ENCODE data around the gene ACSF2.

The ACSF2 gene

GRCh38 chr17:50505591-50506130, 79.6 kb downstream of the ACSF2 start:
- DNase-seq, result peak; percentile 31 to 38

DNA sequence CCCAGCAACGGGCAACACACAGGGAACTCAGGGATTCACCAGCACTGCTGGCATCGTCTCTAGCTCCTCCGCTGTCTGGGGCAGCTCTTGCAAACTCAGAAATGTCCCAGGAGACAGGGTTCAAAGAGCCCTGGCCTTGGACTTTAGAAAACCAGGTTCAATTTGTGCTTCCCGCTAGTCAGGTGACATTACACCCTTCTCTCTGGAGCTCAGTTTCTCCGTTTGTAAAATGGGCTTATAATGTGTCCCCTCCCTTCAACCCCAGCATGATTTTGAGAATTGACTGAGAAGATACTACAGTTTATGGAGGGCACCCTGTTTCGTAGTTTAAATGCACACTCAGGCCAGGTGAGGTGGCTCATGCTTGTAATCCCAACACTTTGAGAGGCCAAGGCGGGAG, 80.3 kb downstream of the ACSF2 start:
- DNase-seq, result no peak

DNA sequence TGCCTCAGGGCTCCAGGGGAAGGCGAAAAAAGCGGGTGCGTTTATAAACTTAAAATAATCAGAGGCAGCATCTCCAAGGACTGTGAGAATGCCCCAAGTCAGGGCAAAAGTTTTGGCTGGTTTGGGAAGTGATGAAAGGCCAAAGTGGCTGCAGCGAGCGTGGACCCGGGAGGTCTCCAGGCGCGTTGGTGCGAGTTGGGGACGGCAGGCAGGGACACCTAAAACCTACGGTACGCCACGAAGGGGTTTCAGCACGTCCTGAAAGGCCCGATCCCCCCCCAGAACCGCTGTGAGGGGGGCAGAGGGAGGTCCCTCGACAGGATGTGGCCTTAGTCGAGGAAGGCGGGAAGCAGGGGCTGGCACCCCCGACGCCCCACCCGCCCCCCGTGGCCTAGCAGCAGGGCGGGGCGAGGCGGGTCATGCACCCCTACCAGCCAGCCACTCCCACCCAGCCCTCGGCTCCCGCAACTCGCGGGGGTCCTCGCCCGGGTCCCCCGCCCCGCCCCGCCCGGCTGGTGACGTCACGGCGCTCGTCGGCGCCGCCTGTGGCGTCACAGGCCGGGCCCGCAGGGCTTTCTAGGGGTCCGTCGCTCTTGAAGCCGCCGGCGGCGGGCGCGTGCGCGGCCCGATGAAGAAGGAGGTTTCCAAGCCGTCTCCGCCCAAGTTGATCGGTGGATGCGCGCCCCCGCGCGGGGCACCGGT, 82.0 kb downstream of the ACSF2 start, which contains the start of gene MYCBPAP:
TSS of gene MYCBPAP (plus strand) at position 569 of the 702 bp plus-strand sequence. CDS start 236 bp downstream, outside the sequence.
- peak; percentile 53 to 72 for DNase-seq

DNA sequence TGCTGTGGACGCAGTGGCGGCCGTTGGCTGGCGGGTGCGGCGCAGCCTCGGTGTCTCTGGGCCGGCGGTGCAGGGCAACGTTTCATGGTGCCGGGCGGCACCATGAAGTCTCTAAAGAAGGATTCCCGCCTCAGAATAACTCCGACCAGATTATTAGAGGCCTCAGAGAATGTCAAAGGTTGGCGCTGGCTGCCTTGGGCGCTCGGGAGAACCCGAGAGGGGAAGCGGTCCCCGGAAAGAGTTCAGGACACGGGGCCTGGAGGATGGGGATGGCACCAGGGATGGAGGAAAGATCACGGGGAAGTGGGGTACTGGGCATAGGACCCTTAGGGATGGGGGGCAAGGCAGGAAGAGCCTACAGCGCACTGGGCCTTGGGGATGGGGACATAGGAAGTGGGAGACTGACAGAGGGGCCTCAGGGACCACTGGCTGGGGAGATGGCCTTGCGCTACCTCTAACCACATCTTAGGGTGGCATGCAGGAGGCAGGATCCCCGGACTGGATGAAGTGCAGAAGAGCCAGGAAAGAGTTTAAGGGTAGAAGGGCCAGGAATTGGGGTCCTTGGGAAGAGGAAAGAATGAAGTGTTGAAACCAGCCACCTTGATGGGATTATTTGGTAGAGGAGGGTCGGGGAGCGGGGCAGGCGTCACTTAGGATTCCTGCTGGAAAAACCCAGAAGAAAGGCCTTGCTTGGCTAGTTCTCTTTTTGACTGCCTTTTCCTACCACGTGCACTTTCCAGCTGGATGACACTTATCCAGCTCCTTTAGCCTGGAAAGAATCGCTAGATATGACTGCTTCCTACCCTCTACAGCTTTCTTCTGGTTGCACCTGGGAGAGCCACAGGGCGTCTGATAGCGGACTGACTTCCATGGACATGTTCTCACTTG, 82.8 kb downstream of the ACSF2 start:
- DNase-seq, result no peak

DNA sequence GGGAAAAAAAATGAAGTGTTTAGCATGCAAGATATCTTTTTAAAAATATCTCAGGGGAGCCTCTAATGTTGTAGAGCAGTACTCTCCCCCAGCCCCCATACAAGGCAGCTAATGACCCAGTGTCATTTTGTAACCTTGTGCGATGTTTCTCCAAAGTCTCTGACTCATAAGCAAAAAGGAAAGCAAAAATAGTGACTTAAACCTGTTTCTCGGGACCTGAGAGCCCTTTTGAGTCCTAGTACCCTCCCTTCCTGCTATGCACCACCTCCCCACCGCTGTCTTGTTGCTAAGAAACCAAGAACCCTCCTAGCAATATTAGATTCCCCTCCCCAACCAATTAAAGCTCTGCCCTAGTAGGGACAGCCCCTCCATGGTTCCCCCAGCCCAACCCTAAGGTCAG, 85.0 kb downstream of the ACSF2 start:
- DNase-seq, result peak in 1 of 2 donors; percentile 38

DNA sequence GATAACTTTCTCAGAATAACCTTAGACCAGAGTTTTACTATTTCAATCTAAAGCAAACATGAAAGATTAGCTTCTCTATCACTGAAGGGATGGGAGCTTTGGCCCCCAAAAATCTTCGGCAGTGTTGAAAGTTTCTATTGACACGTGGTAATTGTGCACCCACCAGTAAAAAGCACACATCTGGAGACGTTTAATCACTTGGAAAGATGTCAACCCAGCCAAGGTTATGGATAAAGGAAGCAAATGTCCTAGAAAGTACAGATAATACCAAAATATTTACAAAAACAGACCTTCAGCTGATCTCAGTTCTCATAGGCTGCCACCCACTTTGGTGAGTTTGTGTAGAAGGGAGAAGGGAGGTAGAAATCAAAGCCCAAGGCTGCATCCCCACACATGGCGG, 87.5 kb downstream of the ACSF2 start:
- DNase-seq, result no peak

DNA sequence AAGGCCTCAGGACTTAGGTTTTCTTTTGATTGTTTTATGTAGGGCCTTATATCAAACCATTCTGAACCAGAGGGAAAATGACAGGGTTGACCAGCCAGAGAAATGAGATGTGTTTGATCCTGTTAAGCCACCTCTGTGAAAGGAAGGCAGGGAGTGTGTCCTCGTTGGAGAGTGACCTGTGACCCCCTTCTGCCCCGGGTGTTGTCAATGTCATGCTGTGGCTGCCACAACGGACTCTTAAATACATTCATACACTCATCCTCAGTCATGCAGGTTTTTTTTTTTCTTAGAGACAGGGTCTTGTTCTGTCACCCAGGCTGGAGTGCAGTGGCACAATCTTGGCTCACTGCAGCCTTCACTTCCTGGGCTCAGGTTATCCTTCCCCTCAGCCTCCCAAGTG, 88.4 kb downstream of the ACSF2 start:
- DNase-seq, result no peak

DNA sequence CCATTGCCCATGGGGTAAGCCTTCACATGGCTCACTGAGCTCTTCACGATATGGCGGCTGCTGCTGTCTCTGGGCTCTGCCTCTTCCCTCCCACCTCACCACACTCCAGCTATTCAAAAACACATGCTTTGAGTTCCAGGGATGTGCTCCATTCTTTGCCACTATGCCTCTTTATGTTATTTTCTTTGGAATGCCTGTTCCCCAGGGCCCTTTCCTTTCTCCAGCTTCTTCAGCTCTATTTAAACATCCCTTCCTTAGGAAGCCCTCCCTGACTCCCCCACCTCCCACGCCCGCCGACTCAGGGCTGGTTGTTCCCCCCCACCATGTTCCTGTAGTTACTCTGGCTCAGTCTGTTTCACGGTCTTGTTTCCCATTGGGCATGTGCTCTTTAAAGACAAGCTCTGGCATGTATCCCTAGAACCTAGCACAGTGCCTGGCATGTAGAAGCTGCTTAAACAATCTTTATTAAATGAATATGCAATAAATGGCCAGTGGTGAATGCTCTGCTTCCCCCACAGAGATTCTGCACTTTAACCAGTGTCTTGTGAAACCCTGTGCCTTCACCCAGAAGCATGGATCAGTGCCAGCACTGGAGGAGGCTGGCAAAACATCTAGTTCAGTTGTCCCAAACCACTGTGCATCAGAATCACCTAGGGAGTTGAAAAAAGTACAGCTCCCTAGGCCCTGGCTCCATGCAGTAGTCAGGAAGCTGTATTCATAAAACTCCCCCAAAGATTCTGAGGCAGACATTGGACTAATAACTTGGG, 89.1 kb downstream of the ACSF2 start:
- DNase-seq, result peak; percentile 19 to 51

DNA sequence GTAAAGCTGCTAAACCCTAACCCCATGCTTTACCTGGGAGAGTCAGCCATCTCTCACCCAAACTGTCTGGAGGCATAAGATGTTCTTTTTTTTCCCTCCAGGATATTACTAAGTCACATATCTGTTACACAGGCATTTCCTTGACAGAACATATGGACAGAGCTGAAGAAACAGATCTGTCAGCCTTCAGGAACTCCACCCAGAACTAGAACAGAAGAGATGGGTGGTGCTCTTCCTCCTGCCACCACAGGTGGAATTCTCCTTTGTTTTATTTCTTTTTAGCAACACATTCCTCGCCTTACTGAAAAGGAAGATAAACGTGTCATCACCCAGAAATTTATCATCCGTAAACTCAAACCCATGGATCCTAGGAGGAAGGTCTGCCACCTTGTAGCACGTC, 91.0 kb downstream of the ACSF2 start:
- no peak for DNase-seq

DNA sequence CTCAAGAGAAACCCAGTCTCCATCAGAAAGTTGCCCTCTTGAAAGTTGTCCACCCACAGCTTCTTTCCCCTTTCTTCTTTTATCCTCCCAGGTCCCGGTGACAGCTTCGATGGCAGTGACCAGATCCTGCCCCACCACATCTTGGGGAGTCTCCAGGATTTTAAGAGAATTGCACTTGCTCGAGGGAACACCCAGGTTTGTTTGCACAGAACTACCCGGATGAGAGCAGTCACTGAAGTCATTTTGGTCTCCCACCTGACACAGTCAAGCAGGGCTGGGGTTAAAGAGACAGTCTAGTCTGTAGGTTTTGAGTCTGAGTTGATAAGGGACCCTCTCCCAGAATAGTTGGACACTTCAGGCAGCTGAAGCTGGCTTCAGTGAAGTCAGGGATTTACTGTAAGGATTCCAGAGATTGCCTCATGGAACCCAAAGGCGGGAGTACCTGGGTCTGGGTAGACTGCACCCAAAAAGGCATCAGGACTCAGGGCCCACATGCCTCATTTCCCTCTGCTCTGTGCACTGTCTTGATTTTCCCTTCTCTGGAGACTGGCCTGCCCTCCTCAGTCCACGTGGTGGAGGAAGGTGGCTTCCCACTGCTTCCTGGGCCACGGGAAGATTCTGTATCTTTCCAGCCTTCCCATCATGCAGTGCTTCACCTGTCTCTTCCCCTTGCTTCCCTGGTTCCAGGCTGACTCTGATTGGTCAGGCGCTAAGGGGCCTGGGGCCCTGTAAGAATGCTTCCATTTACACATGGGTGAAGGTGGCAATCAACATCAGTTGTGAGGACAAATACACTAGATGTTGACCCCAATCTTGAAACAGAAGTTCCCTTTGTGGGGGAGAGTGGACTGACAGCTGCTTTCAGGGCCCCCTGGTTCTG, 91.7 kb downstream of the ACSF2 start:
- no peak for DNase-seq

- no peak for DNase-seq
These were observed 92.5 kb downstream of the ACSF2 start for GRCh38 chr17:50518384-50519023.

DNA sequence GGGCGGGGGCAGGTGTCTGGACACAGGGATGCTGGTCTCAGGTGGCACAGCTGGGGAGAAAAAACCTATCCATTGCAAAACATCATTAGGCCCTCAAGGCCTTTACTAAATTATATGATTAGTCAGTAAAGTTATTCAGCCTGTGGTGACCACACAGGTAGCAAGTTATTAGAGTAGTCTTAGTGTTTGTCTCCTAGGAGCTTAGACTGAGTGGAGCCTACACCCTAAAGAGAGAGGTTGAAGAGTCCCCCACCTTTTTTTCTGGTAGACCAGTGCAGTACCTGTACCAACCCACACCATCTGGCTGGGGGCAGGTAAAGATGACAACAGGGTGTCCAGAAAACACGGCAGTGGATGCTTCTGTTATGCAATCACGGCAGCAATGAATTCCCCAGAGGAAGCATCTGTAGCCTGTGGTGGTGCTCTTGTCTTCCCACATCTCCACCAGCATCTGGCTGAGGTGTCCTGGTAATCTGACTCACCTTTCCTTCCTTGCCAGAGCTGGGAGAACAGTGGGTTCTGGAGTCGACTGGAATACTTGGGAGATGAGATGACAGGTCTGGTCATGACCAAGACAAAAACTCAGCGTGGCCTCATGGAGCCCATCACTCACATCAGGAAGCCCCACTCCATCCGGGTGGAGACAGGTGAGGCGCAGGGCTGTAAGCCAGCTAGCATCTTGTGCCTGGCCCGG, 93.3 kb downstream of the ACSF2 start:
- no peak for DNase-seq

DNA sequence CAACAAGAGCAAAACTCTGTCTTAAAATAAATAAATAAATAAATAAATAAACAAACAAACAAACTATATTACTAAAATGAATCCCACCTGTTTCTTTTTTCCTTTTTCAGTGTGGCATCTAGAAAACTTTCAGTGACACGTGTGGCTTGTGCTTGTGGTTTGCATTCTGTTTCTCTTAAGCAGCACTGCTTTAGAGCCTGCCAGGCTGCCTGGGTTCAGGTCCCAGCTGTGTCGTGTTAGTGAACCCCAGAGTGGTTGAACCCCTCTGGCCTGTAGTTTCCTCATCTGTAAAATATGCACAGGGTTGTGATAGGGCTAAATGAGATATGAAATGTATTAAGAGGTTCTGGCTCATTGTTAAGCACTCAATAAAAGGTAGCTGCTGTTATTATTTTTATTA, 94.5 kb downstream of the ACSF2 start:
- no peak for DNase-seq

DNA sequence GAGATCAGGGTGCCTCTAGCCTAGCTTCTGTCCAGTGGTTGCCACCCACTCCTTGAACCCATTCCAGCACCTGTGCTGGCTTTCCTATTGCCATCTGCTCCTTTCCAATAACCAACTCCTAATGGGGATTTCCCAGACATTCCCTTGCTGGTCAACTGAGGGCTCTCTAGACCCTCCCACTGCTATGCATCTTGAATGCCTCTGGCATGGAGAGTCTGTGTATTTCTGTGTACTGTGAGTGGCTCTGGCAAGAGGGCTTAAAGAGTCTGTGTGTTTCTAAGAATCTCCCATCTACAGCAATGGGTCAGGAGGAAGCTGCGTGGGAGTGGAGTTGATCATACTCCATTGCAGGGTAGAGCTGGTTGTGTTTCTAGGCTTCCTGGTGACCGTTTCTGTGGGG, 95.5 kb downstream of the ACSF2 start:
- DNase-seq, result no peak

DNA sequence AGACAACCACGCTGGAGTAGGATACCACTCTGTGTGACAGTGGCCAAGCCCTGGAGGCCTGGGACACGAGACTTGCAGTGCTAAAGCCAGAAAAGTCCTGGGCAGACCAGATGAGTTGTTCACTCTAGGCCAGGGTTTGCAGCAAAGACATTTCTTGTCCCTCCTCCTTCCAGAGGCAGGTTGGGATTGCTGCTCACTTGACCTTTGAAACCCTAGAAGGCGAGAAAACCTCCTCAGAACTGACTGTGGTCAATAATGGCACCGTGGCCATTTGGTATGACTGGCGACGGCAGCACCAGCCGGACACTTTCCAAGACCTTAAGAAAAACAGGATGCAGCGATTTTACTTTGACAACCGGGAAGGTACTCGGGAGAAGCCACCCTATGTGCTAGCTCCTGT, 96.7 kb downstream of the ACSF2 start:
- DNase-seq, result no peak

DNA sequence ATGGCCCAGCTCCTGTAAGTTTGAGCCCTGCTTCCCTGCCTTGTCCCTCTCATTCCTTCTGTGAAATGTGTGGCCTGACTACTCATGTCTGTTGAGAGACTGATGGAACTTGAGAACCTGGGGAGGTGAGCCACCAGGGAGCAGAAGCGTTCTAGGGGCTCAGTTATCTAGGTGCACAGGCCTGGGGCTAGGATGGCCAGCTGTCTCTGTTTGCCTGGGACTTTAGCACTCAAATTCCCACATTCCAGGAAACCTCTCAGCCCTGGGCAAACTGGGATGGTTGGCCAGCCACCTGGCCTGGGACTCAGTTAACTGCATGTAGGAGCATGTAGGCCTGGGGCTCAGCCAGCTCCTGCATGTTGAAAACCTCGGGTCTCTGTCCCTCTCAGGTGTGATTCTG, 97.2 kb downstream of the ACSF2 start:
- DNase-seq, result no peak

All from inflammatory macrophage treated with lipopolysaccharide for 1 hour (primary cell).